GM23248 (cell line): ENCODE measurements around the gene PLCG1. TPM values are rescaled to one million over a fixed set of nuclear protein-coding genes. Genes with fewer than 3 reads are reported as not detected.

ENCODE experiments used
- DNase-seq: peaks from one replicate; pipeline ENCODE4 v3.0.0-alpha.2; 2015
- H2AFZ ChIP-seq: fragments of 200-600 bp; sonication (generic); 2 replicates; pipeline ENCODE4 v1.6.1; 2016; ENCODE audit warnings: antibody characterized with exemption
- H3F3A ChIP-seq: fragments of 200-600 bp; sonication (generic); 2 replicates; pipeline ENCODE4 v1.6.1; 2016; ENCODE audit warnings: mild to moderate bottlenecking, antibody characterized with exemption, mixed run types; ENCODE audit not compliant: insufficient read depth
- H3K27ac ChIP-seq: fragments of 200-600 bp; sonication (generic); 2 replicates; pipeline ENCODE4 v1.5.1; 2016; ENCODE audit warnings: mild to moderate bottlenecking
- H3K27me3 ChIP-seq: fragments of 200-600 bp; sonication (generic); replicated peaks from 2 replicates; pipeline ENCODE4 v1.6.1; 2016; ENCODE audit warnings: mild to moderate bottlenecking; ENCODE audit not compliant: insufficient read depth
- H3K36me3 ChIP-seq: fragments of 200-600 bp; sonication (generic); 2 replicates; pipeline ENCODE4 v1.6.1; 2016; ENCODE audit warnings: low read depth, mild to moderate bottlenecking
- H3K4me1 ChIP-seq: fragments of 200-600 bp; sonication (generic); 2 replicates; pipeline ENCODE4 v1.6.1; 2016; ENCODE audit warnings: mild to moderate bottlenecking; ENCODE audit not compliant: insufficient read depth
- H3K4me2 ChIP-seq: fragments of 200-600 bp; sonication (generic); one replicate; pipeline ENCODE4 v1.6.1; 2016; ENCODE audit warnings: mild to moderate bottlenecking; ENCODE audit not compliant: unreplicated experiment
- H3K4me3 ChIP-seq: fragments of 200-600 bp; sonication (generic); 2 replicates; pipeline ENCODE4 v1.5.1; 2016; ENCODE audit warnings: mild to moderate bottlenecking
- H3K79me2 ChIP-seq: fragments of 200-600 bp; sonication (generic); 2 replicates; pipeline ENCODE4 v1.6.1; 2016; ENCODE audit warnings: mild to moderate bottlenecking; ENCODE audit not compliant: insufficient read depth
- H3K9ac ChIP-seq: fragments of 200-600 bp; sonication (generic); 2 replicates; pipeline ENCODE4 v1.6.1; 2016; ENCODE audit warnings: mild to moderate bottlenecking
- H3K9me2 ChIP-seq: fragments of 200-600 bp; sonication (generic); 2 replicates; pipeline ENCODE4 v1.6.1; 2016; ENCODE audit warnings: mixed run types, mild to moderate bottlenecking, moderate library complexity; ENCODE audit not compliant: insufficient read depth
- H3K9me3 ChIP-seq: fragments of 200-600 bp; sonication (generic); one replicate; pipeline ENCODE4 v1.6.1; 2017; ENCODE audit warnings: low read depth
- H4K20me1 ChIP-seq: fragments of 200-600 bp; sonication (generic); 2 replicates; pipeline ENCODE4 v1.6.0; 2016; ENCODE audit not compliant: insufficient read depth
- EZH2 ChIP-seq: fragments of 200-600 bp; sonication (generic); IDR thresholded peaks from 2 replicates; pipeline ENCODE4 v1.6.1; 2018; ENCODE audit warnings: antibody characterized with exemption, mild to moderate bottlenecking; ENCODE audit not compliant: insufficient read depth, poor library complexity, severe bottlenecking
- EZH2phosphoT487 ChIP-seq: fragments of 200-600 bp; sonication (generic); IDR thresholded peaks from 2 replicates; pipeline ENCODE4 v1.6.1; 2018; ENCODE audit warnings: antibody characterized with exemption, moderate library complexity, mild to moderate bottlenecking, low read depth; ENCODE audit not compliant: insufficient read depth
- WGBS, 2 experiments: methylation state at CpG; one replicate each; pipeline ENCODE4 v1.1.6; 2015 to 2017; ENCODE audit warnings: low lambda C conversion rate in 2 of 2, low coverage in 1 of 2; ENCODE audit errors: missing lambda C conversion rate in 2 of 2; 5-methylcytosine and 5-hydroxymethylcytosine counted together
- in situ Hi-C: fragments of 300-500 bp; cut with MboI; formaldehyde crosslinking; loops from 2 replicates; pipeline ENCODE4 v1.15.0; 2020
- polyA plus RNA-seq: library from polyadenylated mRNA; unstranded; fragments of >200 nt; fragmentation: Nextera tagmentation; extraction: Ambion mirVana; gene quantifications from 2 replicates; pipeline ENCODE4 v1.2.1, GENCODE V29; 2016
- total RNA-seq: library from RNA; depleted of rRNA; stranded (reverse); fragments of >200 nt; shearing (Covaris generic); gene quantifications from 2 replicates; pipeline ENCODE4 v1.2.3, GENCODE V29; 2014

The PLCG1 gene
- total and polyA plus RNA-seq, 2 experiments from 2014 or later, result 8.3 to 32.6 TPM

DNA sequence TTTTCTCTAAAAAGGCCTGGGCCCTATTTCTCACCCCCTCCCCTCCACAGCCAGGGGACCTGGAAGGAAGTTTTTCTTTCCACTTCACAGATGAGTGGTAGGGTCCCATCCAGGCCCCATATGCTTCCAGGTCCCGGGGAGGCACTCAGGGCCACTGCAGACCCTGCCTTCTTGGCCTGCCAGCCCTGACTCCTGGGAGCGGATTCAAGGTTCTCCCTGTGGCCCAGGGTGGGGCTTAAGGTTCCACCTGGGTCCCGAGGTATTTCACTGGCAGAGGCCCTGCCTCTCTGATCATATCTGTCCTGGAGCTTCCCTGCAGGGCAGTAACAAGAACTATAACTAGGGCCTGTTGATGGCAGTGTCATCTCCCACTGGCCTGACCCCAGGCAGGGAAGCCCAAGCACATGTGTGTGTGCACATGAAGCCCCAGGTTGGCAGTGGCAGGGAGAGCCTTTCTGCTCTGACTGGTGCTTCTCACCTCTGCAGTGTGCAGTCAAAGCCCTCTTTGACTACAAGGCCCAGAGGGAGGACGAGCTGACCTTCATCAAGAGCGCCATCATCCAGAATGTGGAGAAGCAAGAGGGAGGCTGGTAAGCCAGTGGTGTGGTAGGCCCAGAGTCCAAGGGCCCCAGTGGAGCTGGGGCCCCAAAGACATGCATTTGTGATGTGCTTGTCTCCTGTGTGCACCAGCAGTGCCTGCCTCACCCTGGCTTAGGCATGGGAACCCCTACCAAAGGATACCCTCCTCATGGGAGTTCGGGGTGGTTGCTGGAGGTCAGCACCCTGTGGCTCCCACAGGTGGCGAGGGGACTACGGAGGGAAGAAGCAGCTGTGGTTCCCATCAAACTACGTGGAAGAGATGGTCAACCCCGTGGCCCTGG is 31.2 kb downstream of the PLCG1 start:
- Histone ChIP-seq H3K4me3 (no peak overlapping the region), H3K4me2 (no peak overlapping the region), H3K4me1 (0 out of 2 replicates have a peak, but pooled peaks cover 6% of the 10 kb centered on the region), H3K9me2 (no peaks in the 10 kb centered on the region), H3K9ac (no peak overlapping the region), H3F3A (no peaks in the 10 kb centered on the region), H3K36me3 (no peaks in the 10 kb centered on the region; the same call in 1 of the 2 replicates), H3K9me3 (no peaks in the 10 kb centered on the region), H3K27me3 (no peaks in the 10 kb centered on the region), H3K79me2 (no peaks in the 10 kb centered on the region), H3K27ac (no peak overlapping the region), H4K20me1 (no peaks in the 10 kb centered on the region), H2AFZ (no peak overlapping the region)
- TF ChIP-seq EZH2phosphoT487 (no peak), EZH2 (no peak)
- DNase-seq, result no peak
- in situ Hi-C loops, result no loop called here
- WGBS, 2 experiments, result 92 to 93% methylated on average over 10 of the region's 10 CpGs

DNA sequence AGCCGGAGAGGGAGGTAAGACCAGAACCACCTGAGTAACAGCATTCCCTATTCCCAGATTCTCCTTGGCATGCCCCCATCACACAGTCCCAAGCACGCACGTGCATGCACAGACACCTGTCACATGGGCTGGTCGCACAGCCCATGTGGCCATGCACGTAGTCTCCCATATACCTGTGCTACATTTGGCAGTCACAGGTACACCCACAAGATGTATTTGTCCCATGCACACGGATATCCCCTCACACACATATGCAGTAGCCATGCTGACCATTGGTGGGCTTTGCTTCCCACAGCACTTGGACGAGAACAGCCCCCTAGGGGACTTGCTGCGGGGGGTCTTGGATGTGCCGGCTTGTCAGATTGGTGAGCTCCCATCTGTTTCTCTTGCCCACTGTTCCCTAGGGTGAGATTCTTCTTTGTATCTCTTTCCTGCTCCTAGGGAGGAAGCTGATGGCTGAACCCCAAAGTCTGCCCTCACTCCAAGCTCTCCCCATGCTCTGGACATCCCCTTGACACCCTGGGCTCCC is 31.9 kb downstream of the PLCG1 start:
- H3K27ac ChIP-seq, result peak overlapping the region; percentile 35; the same call in 1 of the 2 replicates
- WGBS, 2 experiments, result 87 to 92% methylated on average over 9 of the region's 9 CpGs
- no peak overlapping the region for H3K4me2 ChIP-seq
- H4K20me1 ChIP-seq, result no peaks in the 10 kb centered on the region
- H3K4me3 ChIP-seq, result no peak overlapping the region
- in situ Hi-C loops, result no loop called here
- no peaks in the 10 kb centered on the region for H3K79me2 ChIP-seq
- 0 out of 2 replicates have a peak, but pooled peaks cover 6% of the 10 kb centered on the region for H3K4me1 ChIP-seq
- no peak overlapping the region for H3K9ac ChIP-seq
- H3K9me2 ChIP-seq, result no peaks in the 10 kb centered on the region
- no peaks in the 10 kb centered on the region; the same call in 1 of the 2 replicates for H3K36me3 ChIP-seq
- no peaks in the 10 kb centered on the region for H3K27me3 ChIP-seq
- H3K9me3 ChIP-seq, result no peaks in the 10 kb centered on the region
- DNase-seq, result no peak
- no peak for TF ChIP-seq EZH2
- H3F3A ChIP-seq, result no peaks in the 10 kb centered on the region
- no peak overlapping the region for H2AFZ ChIP-seq

DNA sequence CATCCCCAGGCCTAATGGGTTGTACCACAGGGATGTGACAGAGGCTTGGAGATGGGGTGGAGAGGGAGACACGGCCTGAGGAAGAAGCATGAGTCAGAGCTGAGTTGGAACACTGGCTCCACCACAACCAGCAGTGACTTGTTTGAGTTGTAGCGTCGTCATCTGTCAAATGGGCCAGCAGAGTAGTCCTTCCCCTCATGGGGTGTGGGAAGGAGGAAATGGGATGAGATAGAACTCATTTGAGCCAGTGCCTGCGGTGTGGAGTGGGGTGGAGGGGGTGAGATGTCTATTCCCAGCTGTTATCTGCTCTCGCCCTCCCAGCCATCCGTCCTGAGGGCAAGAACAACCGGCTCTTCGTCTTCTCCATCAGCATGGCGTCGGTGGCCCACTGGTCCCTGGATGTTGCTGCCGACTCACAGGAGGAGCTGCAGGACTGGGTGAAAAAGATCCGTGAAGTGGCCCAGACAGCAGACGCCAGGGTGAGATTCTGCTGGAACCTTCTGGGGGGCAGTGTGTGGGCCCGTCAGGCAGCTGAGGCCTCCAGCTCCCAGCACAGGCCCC is 32.5 kb downstream of the PLCG1 start:
- TF ChIP-seq EZH2, result no peak
- no peak for TF ChIP-seq EZH2phosphoT487
- Histone ChIP-seq H3K9me2 (no peaks in the 10 kb centered on the region), H3K9ac (no peak overlapping the region), H3K4me2 (no peak overlapping the region), H3K79me2 (no peaks in the 10 kb centered on the region), H3K4me3 (no peak overlapping the region), H3K4me1 (peaks cover 10% of the 10 kb centered on the region; the same call in 1 of the 2 replicates), H4K20me1 (no peaks in the 10 kb centered on the region), H3F3A (no peaks in the 10 kb centered on the region), H2AFZ (no peak overlapping the region), H3K27me3 (no peaks in the 10 kb centered on the region), H3K36me3 (no peaks in the 10 kb centered on the region; the same call in 1 of the 2 replicates), H3K27ac (peak overlapping the region; percentile 35; the same call in 1 of the 2 replicates), H3K9me3 (no peaks in the 10 kb centered on the region)
- in situ Hi-C loops, result loop anchor here (10.0 kb wide), 1 partner anchor 175 kb away; the partner anchor contains the start of gene LPIN3
- peak; percentile 86 for DNase-seq
- 72 to 74% methylated on average over 14 of the region's 14 CpGs for WGBS, 2 experiments

GRCh38 chr20:41170386-41171105 is 33.2 kb downstream of the PLCG1 start:
- WGBS, 2 experiments, result 95 to 98% methylated on average over 6 of the region's 6 CpGs
- H3K9me3 ChIP-seq, result no peaks in the 10 kb centered on the region
- H4K20me1 ChIP-seq, result no peaks in the 10 kb centered on the region
- H3K9me2 ChIP-seq, result no peaks in the 10 kb centered on the region
- no peak overlapping the region for H2AFZ ChIP-seq
- TF ChIP-seq EZH2, result no peak
- no peak for TF ChIP-seq EZH2phosphoT487
- peaks cover 3% of the 10 kb centered on the region; the same call in 1 of the 2 replicates for H3F3A ChIP-seq
- H3K4me3 ChIP-seq, result no peak overlapping the region
- DNase-seq, result no peak
- no peaks in the 10 kb centered on the region for H3K79me2 ChIP-seq
- no peak overlapping the region for H3K27ac ChIP-seq
- peaks cover 16% of the 10 kb centered on the region; the same call in 1 of the 2 replicates for H3K4me1 ChIP-seq
- in situ Hi-C loops, result loop anchor here (10.0 kb wide), 1 partner anchor 174 kb away; the partner anchor contains the start of gene LPIN3
- H3K4me2 ChIP-seq, result no peak overlapping the region
- no peaks in the 10 kb centered on the region; the same call in 1 of the 2 replicates for H3K36me3 ChIP-seq
- no peak overlapping the region for H3K9ac ChIP-seq
- H3K27me3 ChIP-seq, result no peaks in the 10 kb centered on the region
